GM12864 (cell line): ENCODE results near the gene RAB40B.
"Not testable (repeated sequence)": the region's sequence is repeated elsewhere in the genome, so short reads cannot be mapped to it uniquely, and the experiment has no call there.

Source experiments
- DNase-seq: peaks from one replicate; pipeline ENCODE4 v3.0.0-alpha.2; 2011; ENCODE audit warnings: low read depth
- H3K4me3 ChIP-seq: 2 replicates; pipeline ENCODE4 v1.5.1; 2011; ENCODE audit warnings: mild to moderate bottlenecking, low read depth, low read length, control low read depth
- TF ChIP-seq, protein P1 (sequence below): IDR thresholded peaks from 2 replicates; pipeline ENCODE4 v1.5.1; 2011; ENCODE audit warnings: low read depth, mild to moderate bottlenecking, moderate library complexity, low read length, control low read depth, inconsistent platforms; ENCODE audit errors: missing control alignments

RAB40B gene

DNA sequence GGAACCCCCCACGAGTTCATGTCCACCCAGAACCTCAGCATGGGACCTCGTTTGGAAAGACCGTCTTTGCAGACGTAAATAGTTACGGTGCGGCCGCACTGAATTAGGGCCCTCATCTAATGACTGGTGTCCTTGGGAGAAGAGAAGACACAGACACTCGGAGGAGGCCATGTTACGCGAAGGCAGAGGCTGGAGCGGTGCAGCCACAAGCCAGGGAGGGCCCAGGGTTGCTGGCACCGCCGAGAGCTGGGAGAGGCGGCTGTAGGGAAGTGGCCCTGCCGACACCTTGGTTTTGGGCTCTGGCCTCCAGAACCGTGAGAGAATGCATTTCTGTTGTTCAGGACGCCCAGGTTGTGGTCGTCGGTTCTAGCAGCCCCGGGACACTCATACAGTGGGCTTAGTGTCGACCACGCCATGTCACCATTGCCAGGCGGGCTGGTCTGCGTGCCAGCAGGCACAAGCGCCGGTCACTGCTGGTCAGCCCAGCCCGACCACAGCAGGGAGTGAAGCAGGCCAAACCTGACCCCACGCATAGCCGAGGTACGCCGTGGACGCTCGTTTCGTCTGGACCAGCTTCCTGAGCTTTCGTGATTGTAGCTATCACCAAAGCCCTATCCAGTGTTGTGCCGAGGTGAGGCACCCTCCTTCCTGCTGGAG, 39.6 kb downstream of the RAB40B start:
- no peak overlapping the region for H3K4me3 ChIP-seq
- TF ChIP-seq, protein P1, sequence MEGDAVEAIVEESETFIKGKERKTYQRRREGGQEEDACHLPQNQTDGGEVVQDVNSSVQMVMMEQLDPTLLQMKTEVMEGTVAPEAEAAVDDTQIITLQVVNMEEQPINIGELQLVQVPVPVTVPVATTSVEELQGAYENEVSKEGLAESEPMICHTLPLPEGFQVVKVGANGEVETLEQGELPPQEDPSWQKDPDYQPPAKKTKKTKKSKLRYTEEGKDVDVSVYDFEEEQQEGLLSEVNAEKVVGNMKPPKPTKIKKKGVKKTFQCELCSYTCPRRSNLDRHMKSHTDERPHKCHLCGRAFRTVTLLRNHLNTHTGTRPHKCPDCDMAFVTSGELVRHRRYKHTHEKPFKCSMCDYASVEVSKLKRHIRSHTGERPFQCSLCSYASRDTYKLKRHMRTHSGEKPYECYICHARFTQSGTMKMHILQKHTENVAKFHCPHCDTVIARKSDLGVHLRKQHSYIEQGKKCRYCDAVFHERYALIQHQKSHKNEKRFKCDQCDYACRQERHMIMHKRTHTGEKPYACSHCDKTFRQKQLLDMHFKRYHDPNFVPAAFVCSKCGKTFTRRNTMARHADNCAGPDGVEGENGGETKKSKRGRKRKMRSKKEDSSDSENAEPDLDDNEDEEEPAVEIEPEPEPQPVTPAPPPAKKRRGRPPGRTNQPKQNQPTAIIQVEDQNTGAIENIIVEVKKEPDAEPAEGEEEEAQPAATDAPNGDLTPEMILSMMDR = no peak
- no peak for DNase-seq

DNA sequence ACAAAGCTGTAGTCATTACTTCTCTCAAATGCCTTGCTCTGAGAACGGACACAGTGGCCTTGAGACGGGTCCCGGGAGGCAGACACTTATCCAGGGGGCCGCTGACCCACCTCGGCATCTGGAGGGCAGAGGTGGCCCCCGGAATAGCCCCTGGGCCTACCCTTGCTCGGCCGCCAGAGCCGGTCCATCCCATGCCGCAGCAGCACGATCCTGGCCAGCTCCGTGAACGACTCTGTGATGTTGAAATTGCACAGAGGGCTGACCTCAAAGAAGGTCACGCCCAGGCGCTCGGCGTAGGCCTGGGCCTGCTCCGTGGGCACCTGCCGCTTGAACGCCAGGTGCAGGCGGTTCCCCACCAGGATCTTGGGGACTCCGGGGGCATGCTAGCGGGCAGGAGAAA, 40.2 kb downstream of the RAB40B start:
- H3K4me3 ChIP-seq = no peak overlapping the region
- TF ChIP-seq, protein P1 = no peak
- DNase-seq = no peak

DNA sequence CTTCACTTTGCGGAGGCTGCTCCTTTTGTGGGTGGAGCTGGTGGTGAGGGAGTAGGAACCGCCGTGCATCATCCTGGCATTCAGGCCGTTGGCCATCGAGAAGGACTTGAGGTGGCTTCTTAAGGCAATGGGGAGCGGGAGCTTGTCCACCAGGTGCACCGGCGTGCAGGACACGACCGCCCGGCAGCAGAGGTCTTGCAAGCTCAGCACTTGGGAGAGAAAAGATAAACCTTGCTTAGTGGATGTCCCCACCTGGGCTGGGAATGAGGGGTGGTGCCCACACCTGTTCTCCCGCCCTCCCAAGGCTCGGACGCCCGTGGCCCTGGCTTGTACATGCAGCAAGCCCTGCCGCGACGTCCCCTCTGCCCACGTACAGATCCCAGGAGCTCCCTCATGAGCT, 40.6 kb downstream of the RAB40B start:
- TF ChIP-seq, protein P1 = no peak
- H3K4me3 ChIP-seq = no peak overlapping the region
- no peak for DNase-seq

DNA sequence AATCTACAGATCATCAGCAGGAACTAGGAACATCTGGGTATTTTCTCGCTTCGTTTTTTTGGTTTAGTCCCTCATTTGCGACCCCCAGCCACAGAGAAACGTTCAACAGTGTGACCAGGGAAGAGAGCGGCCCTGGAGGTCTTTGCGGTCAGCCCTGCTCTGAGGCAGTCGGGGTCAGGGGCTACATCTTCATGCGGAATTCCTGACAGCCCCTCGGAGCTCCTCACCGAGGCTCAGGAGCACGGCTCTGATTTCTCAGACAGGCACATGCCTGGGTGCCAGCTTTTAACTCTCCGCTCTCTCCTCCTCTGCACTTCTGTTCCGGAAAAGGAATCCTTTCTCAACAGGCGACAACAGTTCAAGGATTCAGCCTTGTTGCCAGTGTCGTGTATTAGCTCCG, 42.2 kb downstream of the RAB40B start:
- DNase-seq = no peak
- no peak overlapping the region for H3K4me3 ChIP-seq
- TF ChIP-seq, protein P1 = no peak

DNA sequence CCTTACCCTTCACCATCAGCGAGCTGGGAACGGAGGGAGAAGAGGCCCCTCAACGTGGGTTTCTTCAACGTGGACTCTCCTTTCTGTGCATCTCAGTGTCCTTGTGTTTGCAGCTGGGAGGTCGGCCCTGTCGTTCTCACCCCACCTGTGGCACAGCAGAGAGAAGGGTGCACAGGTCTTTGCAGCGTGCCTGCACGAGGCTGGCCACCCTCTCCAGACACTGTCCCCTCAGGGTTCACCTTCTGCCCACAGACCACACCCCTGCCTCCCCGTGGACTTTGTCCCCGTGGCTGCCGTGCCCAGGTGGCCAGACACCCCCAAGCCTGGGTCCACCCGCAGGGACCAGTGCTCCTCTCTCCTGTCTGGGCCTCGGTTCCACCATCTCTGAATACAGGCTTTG, 43.0 kb downstream of the RAB40B start:
- DNase-seq = no peak
- no peak overlapping the region for H3K4me3 ChIP-seq
- TF ChIP-seq, protein P1 = no peak

DNA sequence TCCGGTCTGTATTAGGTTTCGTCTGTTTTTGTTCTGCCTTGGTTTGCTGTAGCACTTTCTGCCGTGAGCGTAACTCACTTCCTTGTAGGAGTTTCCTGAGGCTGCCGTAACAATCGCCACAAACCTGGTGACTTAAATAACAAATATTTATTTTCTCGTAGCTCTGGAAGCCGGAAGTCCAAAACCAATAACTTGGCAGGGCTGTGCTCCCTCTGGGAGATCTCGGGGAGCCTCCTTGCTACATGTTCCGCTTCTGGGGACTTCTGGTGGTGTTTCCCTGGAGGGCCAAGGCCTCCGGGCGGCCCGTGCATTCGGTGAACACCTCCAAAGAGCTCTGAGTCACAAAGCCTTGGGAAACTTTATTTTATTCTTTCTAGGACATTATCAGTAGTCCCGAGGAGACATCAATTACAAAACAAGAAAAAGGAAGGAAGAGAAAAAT, 43.4 kb downstream of the RAB40B start:
- no peak for DNase-seq
- H3K4me3 ChIP-seq = no peak overlapping the region
- TF ChIP-seq, protein P1 = no peak

DNA sequence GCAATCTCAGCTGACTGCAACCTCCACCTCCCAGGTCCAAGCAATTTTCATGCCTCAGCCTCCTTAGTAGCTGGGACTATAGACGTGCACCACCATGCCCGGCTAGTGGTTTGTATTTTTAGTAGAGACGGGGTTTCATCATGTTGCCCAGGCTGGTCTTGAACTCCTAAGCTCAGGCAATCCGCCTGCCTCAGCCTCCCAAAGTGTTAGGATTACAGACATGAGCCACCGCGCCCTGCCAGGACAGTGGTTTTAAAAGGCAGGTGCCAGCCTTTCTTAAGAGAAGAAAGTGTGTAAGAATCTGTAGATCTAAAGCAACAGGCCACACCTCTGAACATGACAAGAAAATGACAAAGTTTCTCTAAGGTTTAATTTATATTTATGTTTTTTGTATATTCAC, 43.9 kb downstream of the RAB40B start:
- not testable (repeated sequence) for H3K4me3 ChIP-seq, DNase-seq
